Upper lobe of left lung (tissue), 6 donors: ENCODE data around the gene SPZ1. TPM values are rescaled to one million over a fixed set of nuclear protein-coding genes. Genes with fewer than 3 reads are reported as not detected.
"Not testable (repeated sequence)": the region's sequence is repeated elsewhere in the genome, so short reads cannot be mapped to it uniquely, and the experiment has no call there.

Experiments used
- ATAC-seq, 2 donors: fragments of 200-7000 bp; cut with Tn5 transposase; one replicate each; pipeline ENCODE4 v1.9.1; 2022; ENCODE audit warnings: mild to moderate bottlenecking in 2 of 2, moderate library complexity in 2 of 2; ENCODE audit not compliant: low FRiP score in 2 of 2
- DNase-seq, 2 donors: peaks; one replicate each; pipeline ENCODE4 v3.0.0-alpha.2; 2019 to 2020
- H3K27ac ChIP-seq, 4 donors: fragments of 200-600 bp; sonication (generic); one replicate each; pipeline ENCODE4 v1.5.1; 2016 to 2019
- H3K27me3 ChIP-seq, 4 donors: fragments of 200-600 bp; sonication (generic); one replicate each; pipeline ENCODE4 v1.5.1; 2017 to 2019
- H3K36me3 ChIP-seq, 4 donors: fragments of 200-600 bp; sonication (generic); one replicate each; pipeline ENCODE4 v1.5.1; 2016 to 2019
- H3K4me1 ChIP-seq, 4 donors: fragments of 200-600 bp; sonication (generic); one replicate each; pipeline ENCODE4 v1.5.1; 2018 to 2019
- H3K4me3 ChIP-seq, 4 donors: fragments of 200-600 bp; sonication (generic); one replicate each; pipeline ENCODE4 v1.5.1; 2017 to 2019; ENCODE audit warnings: mild to moderate bottlenecking in 2 of 4, moderate library complexity in 1 of 4
- H3K9me3 ChIP-seq, 4 donors: fragments of 200-600 bp; sonication (generic); one replicate each; pipeline ENCODE4 v1.5.1; 2018 to 2019
- EP300 ChIP-seq, 4 donors: sonication (generic); formaldehyde crosslinking; IDR thresholded peaks; one replicate each; pipeline ENCODE4 v1.5.1; 2017; ENCODE audit warnings: antibody characterized with exemption in 4 of 4, control low read depth in 2 of 4
- POLR2A ChIP-seq, 4 donors: fragments of 450-650 bp; IDR thresholded peaks; one replicate each; pipeline ENCODE4 v1.5.1; 2016 to 2017; ENCODE audit warnings: antibody characterized with exemption in 4 of 4, mild to moderate bottlenecking in 2 of 4
- POLR2AphosphoS5 ChIP-seq, 2 donors: sonication (generic); formaldehyde crosslinking; IDR thresholded peaks; one replicate each; pipeline ENCODE4 v1.5.1; 2017; ENCODE audit warnings: antibody characterized with exemption in 2 of 2
- WGBS, 2 donors: methylation state at CpG; one replicate each; pipeline ENCODE4 v1.1.5; 2017 to 2018; 5-methylcytosine and 5-hydroxymethylcytosine counted together
- total RNA-seq, 6 donors: library from RNA; depleted of rRNA in 4 of 6; stranded (reverse); fragments of >200 nt in 4 of 6; gene quantifications; one replicate each; pipeline versions ENCODE4 v1.1.0 to v1.2.1, GENCODE V29; 2016 to 2021
- TF ChIP-seq, protein P1 (sequence below), 6 experiments: fragments of 450-650 bp in 4 of 6; fragments of 200-600 bp in 2 of 6; sonication (generic) in 2 of 6; IDR thresholded peaks; one replicate each; pipeline ENCODE4 v1.5.1; 2016 to 2019; ENCODE audit warnings: antibody characterized with exemption in 6 of 6
- donor health status: DM: no; HTN: no; CAD: no; lungs with moderate emphysema.
- donor health status: DM: no; HTN: yes; CAD: no; lungs with severe emphysema.

Gene SPZ1
- total RNA-seq, 6 donors from 2014 or later = not detected

DNA sequence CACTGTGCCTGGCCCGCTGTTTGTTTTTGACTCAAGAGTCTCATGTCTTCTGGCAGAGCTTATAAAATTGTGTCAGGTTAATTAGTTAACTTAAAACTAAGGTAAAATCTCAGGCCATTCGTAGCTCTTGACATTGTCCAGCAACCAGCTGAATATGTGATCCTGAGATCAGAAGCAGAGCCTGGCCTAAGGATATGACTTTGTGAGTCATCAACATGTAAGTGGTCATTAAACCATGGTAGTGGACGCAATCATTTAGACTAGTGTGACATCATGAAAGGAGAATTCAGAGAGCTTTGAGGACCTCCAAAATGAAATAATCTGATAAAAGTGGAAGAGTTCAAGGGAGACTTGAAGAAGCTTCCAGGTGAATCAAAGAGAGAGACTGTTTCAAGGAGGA is 23.3 kb downstream of the SPZ1 start:
- Histone ChIP-seq H3K27me3 (no peaks in the 10 kb centered on the region), H3K4me3 (no peak overlapping the region), H3K4me1 (no peaks in the 10 kb centered on the region), H3K36me3 (no peaks in the 10 kb centered on the region), H3K9me3 (no peaks in the 10 kb centered on the region), H3K27ac (no peak overlapping the region)
- WGBS, 2 donors = 92 to 96% methylated on average over 3 of the region's 3 CpGs
- ATAC-seq = no peak
- TF ChIP-seq POLR2AphosphoS5 (IDR thresholded peaks at IDR 0.05) = no peak
- TF ChIP-seq, protein P1, sequence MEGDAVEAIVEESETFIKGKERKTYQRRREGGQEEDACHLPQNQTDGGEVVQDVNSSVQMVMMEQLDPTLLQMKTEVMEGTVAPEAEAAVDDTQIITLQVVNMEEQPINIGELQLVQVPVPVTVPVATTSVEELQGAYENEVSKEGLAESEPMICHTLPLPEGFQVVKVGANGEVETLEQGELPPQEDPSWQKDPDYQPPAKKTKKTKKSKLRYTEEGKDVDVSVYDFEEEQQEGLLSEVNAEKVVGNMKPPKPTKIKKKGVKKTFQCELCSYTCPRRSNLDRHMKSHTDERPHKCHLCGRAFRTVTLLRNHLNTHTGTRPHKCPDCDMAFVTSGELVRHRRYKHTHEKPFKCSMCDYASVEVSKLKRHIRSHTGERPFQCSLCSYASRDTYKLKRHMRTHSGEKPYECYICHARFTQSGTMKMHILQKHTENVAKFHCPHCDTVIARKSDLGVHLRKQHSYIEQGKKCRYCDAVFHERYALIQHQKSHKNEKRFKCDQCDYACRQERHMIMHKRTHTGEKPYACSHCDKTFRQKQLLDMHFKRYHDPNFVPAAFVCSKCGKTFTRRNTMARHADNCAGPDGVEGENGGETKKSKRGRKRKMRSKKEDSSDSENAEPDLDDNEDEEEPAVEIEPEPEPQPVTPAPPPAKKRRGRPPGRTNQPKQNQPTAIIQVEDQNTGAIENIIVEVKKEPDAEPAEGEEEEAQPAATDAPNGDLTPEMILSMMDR (IDR thresholded peaks at IDR 0.05) = no peak
- TF ChIP-seq POLR2A (IDR thresholded peaks at IDR 0.05) = no peak
- TF ChIP-seq EP300 (IDR thresholded peaks at IDR 0.05) = no peak
- no peak for DNase-seq

DNA sequence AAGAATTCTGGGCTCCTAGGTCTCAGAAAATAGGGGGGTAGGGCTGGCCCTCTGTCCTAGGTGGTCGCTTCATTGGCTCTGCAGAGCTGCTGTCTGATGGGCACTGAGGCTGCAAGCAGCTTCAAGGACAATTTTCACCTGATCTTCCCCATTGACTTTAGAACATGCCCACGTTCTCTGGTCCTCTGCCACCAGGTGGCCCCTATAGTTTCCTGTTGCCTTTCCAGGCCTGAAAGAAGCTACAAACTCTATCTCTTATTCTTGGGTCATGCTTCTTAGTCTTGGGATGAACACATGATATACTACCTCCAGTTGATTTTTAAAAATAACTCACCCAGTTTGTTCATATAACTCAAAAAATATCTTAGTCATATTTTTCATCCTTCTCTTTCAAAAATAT is 26.3 kb downstream of the SPZ1 start:
- Histone ChIP-seq H3K4me3 (no peak overlapping the region), H3K27me3 (no peaks in the 10 kb centered on the region), H3K36me3 (no peaks in the 10 kb centered on the region), H3K9me3 (no peaks in the 10 kb centered on the region), H3K4me1 (no peaks in the 10 kb centered on the region), H3K27ac (no peak overlapping the region)
- TF ChIP-seq, protein P1 (IDR thresholded peaks at IDR 0.05) = peak in 3 of 6 experiments; percentile 8 to 22 (median 13)
- no peak for TF ChIP-seq POLR2A (IDR thresholded peaks at IDR 0.05)
- no peak for DNase-seq
- 40 to 49% methylated on average over 2 of the region's 2 CpGs for WGBS, 2 donors
- no peak for ATAC-seq

DNA sequence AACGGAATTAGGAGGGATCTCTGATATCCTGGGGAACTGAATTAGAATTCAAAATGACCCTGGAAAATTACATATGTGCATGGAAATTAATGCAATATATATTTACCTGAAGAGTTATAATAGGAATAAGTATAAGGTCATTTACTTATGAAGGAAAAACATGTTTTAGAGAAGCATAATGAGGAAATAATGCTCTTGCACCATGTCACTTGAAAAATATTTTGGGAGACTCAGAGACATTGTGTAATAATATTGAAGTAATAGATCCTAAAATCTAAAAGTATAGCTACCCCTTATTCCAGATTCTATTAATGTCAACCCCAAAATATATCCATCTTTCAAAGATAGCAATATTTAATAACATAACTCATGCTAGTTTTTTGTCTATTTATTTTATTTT is 28.4 kb downstream of the SPZ1 start:
- no peak for ATAC-seq
- H3K4me1 ChIP-seq = no peaks in the 10 kb centered on the region

DNA sequence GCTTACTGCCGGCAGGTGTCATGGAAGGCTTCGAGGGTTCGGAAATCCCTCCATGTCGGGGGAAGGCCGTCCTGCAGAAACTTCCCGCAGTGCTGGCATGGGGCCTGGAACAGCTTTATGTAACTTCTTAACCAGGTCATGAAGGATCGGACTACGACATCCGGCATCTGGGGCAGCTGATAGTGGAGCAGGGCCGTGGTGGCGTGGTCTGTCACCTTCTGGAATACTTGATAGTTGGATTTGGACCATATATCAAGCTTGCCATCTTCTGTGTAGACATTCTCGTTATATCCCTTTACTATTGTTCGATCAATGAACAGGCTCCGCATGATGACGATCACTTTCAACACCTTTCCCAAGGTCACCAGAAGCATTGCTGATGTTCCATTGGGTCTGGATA is 31.2 kb downstream of the SPZ1 start:
- H3K9me3 ChIP-seq, H3K36me3 ChIP-seq, ATAC-seq, H3K4me3 ChIP-seq, H3K4me1 ChIP-seq, H3K27ac ChIP-seq, H3K27me3 ChIP-seq: not testable (repeated sequence)
- DNase-seq = peak in 1 of 2 donors; percentile 30
- 96% methylated on average over 9 to 15 of the region's 15 CpGs for WGBS, 2 donors

More for the DNA sequence above, 28.4 kb downstream of the SPZ1 start:
- Histone ChIP-seq H3K36me3 (no peaks in the 10 kb centered on the region), H3K27ac (no peak overlapping the region), H3K9me3 (no peaks in the 10 kb centered on the region), H3K27me3 (no peaks in the 10 kb centered on the region), H3K4me3 (no peak overlapping the region)
- no peak for TF ChIP-seq POLR2AphosphoS5 (IDR thresholded peaks at IDR 0.05)
- 45 to 68% methylated on average over 1 of the region's 1 CpG for WGBS, 2 donors
- DNase-seq = no peak

DNA sequence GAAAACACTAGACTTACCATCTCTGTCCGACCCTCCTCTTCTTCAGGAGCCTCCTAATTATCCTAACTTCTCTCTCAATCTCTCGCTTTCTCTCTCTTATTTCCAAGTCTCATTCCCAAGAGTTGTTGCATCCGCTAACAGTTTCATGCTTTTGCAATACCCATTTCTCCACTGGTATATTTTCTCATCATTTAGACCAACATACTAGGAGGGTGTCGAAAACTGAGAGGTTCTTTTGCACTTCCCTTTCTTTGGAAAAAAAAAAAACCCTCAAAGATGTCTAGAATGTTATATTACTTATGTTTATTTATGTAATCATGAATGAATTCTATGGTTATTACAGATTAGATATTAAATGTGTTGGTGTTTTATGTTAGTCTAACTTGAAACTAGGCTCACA is 35.9 kb downstream of the SPZ1 start:
- Histone ChIP-seq H3K9me3 (no peaks in the 10 kb centered on the region), H3K27me3 (no peaks in the 10 kb centered on the region), H3K4me1 (no peaks in the 10 kb centered on the region), H3K36me3 (no peaks in the 10 kb centered on the region), H3K4me3 (no peak overlapping the region), H3K27ac (no peak overlapping the region)
- TF ChIP-seq, protein P1 (IDR thresholded peaks at IDR 0.05) = no peak
- no peak for TF ChIP-seq EP300 (IDR thresholded peaks at IDR 0.05)
- TF ChIP-seq POLR2AphosphoS5 (IDR thresholded peaks at IDR 0.05) = no peak
- no peak for TF ChIP-seq POLR2A (IDR thresholded peaks at IDR 0.05)
- 68 to 84% methylated on average over 4 of the region's 4 CpGs for WGBS, 2 donors
- DNase-seq = no peak
- ATAC-seq = no peak

DNA sequence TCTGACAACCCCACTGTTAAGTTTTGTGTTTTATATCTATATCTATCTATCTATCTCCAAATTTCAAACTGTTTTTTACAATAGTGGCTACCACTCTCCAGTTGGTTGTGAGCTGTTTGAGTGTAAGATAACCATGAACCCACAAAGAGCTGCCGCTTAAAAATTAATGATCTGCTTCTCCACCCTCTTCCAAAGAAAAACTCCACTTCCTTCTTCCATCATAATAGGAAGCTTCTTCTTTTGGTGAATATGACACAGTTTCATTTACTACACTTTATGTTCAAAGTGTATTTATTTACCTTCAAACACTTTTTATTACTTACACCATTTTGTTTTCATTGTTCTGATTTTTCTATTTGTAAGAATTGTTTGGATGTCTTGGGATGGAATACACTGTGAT is 37.9 kb downstream of the SPZ1 start:
- DNase-seq = no peak
- TF ChIP-seq POLR2AphosphoS5 (IDR thresholded peaks at IDR 0.05) (no peak), EP300 (IDR thresholded peaks at IDR 0.05) (no peak), POLR2A (IDR thresholded peaks at IDR 0.05) (no peak)
- TF ChIP-seq, protein P1 (IDR thresholded peaks at IDR 0.05) = no peak
- no peak for ATAC-seq
- Histone ChIP-seq H3K9me3 (no peaks in the 10 kb centered on the region), H3K4me1 (no peaks in the 10 kb centered on the region), H3K4me3 (no peak overlapping the region), H3K36me3 (no peaks in the 10 kb centered on the region), H3K27ac (no peak overlapping the region), H3K27me3 (no peaks in the 10 kb centered on the region)
- 82 to 92% methylated on average over 1 of the region's 1 CpG for WGBS, 2 donors
